Stimulated activated effector memory CD8-positive, alpha-beta T cell treated with anti-CD3 and anti-CD28 coated beads, Interleukin-12 subunit alpha, Interleukin-12 subunit beta, amount 100 ng/mL, for 72 hours (primary cell): Measurements from ENCODE around the gene CTPS2.
A peak's percentile ranks its signal among the peaks of the same experiment; 100 is the strongest.
"Not testable (repeated sequence)": the region's sequence is repeated elsewhere in the genome, so short reads cannot be mapped to it uniquely, and the experiment has no call there.

Experiments used
- ATAC-seq: fragments of 150-1000 bp; cut with Tn5 transposase; 2 replicates; pipeline ENCODE4 v1.10.0; 2021
- DNase-seq, 2 donors: peaks; one replicate each; pipeline ENCODE4 v3.0.0; 2021 to 2022; ENCODE audit warnings: low spot score in 2 of 2
- H3K27ac Mint-ChIP-seq: one replicate; pipeline ENCODE4 v1.8.0; 2022; ENCODE audit warnings: mild to moderate bottlenecking, mixed read lengths
- H3K36me3 Mint-ChIP-seq: one replicate; pipeline ENCODE4 v1.8.0; 2022; ENCODE audit warnings: mild to moderate bottlenecking, mixed read lengths
- H3K4me1 Mint-ChIP-seq: one replicate; pipeline ENCODE4 v1.8.0; 2022; ENCODE audit warnings: mixed read lengths
- H3K4me3 Mint-ChIP-seq: one replicate; pipeline ENCODE4 v1.8.0; 2022; ENCODE audit warnings: mild to moderate bottlenecking, mixed read lengths
- H3K9me3 Mint-ChIP-seq: one replicate; pipeline ENCODE4 v1.8.0; 2022; ENCODE audit warnings: mixed read lengths

Gene CTPS2, protein sequence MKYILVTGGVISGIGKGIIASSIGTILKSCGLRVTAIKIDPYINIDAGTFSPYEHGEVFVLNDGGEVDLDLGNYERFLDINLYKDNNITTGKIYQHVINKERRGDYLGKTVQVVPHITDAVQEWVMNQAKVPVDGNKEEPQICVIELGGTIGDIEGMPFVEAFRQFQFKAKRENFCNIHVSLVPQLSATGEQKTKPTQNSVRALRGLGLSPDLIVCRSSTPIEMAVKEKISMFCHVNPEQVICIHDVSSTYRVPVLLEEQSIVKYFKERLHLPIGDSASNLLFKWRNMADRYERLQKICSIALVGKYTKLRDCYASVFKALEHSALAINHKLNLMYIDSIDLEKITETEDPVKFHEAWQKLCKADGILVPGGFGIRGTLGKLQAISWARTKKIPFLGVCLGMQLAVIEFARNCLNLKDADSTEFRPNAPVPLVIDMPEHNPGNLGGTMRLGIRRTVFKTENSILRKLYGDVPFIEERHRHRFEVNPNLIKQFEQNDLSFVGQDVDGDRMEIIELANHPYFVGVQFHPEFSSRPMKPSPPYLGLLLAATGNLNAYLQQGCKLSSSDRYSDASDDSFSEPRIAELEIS

GRCh38 chrX:16712548-16713155, at the start of gene CTPS2:
CTPS2 (minus strand) TSS chrX:16712669; CDS start chrX:16702902, 9,767 bp downstream.
- ATAC-seq (peak; percentile 95), DNase-seq (peak; percentile 21 to 68)
- Mint-ChIP-seq H3K27ac (peak within 1 kb of the TSS; percentile 87), H3K9me3 (no peaks in the 10 kb centered on the region), H3K4me3 (peak within 1 kb of the TSS; percentile 78), H3K4me1 (no peaks in the 10 kb centered on the region), H3K36me3 (no peaks in the 10 kb centered on the region)

DNA sequence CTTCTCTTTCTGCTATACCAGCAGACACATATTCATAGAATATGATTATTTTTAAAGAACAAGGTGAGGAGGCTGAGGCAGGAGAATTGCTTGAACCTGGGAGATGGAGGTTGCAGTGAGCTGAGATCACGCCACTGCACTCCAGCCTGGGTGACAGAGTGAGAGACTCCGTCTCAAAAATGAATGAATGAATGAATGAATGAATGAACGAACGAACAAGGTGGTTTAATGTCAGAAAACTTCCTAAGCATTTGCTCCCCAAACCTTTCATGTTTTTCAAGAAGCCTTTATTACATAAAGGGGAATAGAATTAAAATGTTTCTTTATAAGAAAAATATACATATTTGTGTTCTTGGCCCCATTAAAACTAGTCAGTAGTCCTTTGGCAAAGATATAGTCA, 49.0 kb upstream of the CTPS2 start:
- H3K36me3 Mint-ChIP-seq = peaks cover 43% of the 10 kb centered on the region
- ATAC-seq, H3K27ac Mint-ChIP-seq, H3K4me1 Mint-ChIP-seq, H3K9me3 Mint-ChIP-seq, H3K4me3 Mint-ChIP-seq, DNase-seq: not testable (repeated sequence)

DNA sequence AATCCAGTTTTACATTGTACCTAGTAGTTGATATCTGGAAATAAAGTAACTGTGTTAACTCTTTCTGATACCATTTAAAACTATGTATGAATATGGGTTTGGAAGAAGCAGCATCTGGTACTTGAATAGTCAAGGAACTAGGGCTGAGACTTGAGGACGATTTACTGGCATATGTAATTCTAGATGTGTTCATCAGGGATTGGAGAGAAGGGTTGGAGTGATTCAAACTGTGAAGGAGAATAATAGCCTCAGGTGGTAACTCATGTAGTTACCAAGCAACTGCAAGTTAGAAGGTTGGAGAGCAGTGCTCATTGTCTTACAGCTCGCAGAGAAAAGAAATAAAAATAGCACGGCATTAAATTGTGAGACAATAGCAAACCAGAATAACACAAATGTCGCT, 44.3 kb upstream of the CTPS2 start:
- Mint-ChIP-seq H3K36me3 (peaks cover 88% of the 10 kb centered on the region), H3K9me3 (no peaks in the 10 kb centered on the region), H3K27ac (no peak overlapping the region), H3K4me3 (no peak overlapping the region), H3K4me1 (no peaks in the 10 kb centered on the region)
- no peak for ATAC-seq
- DNase-seq = no peak

- H3K27ac Mint-ChIP-seq = no peak overlapping the region
- H3K36me3 Mint-ChIP-seq = peaks cover 82% of the 10 kb centered on the region
- H3K4me1 Mint-ChIP-seq = no peaks in the 10 kb centered on the region
- H3K4me3 Mint-ChIP-seq = no peak overlapping the region
- ATAC-seq (no peak), DNase-seq (no peak)
- H3K9me3 Mint-ChIP-seq = no peaks in the 10 kb centered on the region
Measured at GRCh38 chrX:16754019-16754418, 41.5 kb upstream of the CTPS2 start.

- DNase-seq = no peak
- Mint-ChIP-seq H3K27ac (no peak overlapping the region), H3K4me3 (no peak overlapping the region), H3K4me1 (no peaks in the 10 kb centered on the region), H3K36me3 (peaks cover 85% of the 10 kb centered on the region), H3K9me3 (no peaks in the 10 kb centered on the region)
- ATAC-seq = no peak
Measured at GRCh38 chrX:16750136-16750535, 37.7 kb upstream of the CTPS2 start.

DNA sequence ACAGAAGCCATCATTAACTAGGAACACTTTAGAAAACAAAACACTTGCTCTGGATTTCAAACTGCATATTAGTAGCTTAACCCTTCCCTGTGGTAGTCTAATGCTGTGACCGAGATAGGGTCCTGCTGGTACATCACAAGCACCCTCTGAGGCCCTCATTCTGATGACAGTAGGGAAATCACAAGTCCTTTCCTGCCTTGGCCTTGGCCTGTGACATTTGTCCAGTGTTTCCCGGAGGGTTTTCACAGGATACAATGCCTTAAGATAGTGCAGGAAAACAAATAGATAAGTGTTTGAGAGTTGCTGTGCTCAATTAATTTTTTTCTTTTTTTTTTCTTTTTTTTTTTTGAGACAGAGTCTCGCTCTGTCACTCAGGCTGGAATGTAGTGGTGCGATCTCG, 36.0 kb upstream of the CTPS2 start:
- no peaks in the 10 kb centered on the region for H3K4me1 Mint-ChIP-seq
- no peaks in the 10 kb centered on the region for H3K9me3 Mint-ChIP-seq
- ATAC-seq (no peak), DNase-seq (no peak)
- H3K4me3 Mint-ChIP-seq = no peak overlapping the region
- peaks cover 85% of the 10 kb centered on the region for H3K36me3 Mint-ChIP-seq
- no peak overlapping the region for H3K27ac Mint-ChIP-seq

DNA sequence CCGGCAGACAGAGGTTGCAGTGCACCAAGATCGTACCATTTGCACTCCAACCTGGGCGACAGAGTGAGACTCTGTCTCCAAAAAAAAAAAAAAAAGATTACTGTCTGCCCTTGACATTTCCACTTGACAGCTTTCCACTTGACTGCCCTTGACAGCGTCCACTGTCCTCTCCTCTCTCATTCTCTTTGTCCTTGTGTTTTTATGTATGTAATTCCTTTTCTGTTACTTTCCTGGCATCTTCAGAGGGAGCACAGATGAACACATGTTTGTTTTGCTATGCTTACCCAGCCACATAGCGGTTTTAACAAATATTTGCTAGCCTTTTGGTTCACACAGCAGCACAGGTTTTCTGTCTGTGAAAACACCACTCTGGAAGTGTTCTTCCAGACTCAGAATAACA, 33.2 kb upstream of the CTPS2 start:
- ATAC-seq (no peak), DNase-seq (no peak)
- no peak overlapping the region for H3K4me3 Mint-ChIP-seq
- peaks cover 95% of the 10 kb centered on the region for H3K36me3 Mint-ChIP-seq
- no peaks in the 10 kb centered on the region for H3K4me1 Mint-ChIP-seq
- H3K27ac Mint-ChIP-seq = no peak overlapping the region
- no peaks in the 10 kb centered on the region for H3K9me3 Mint-ChIP-seq

DNA sequence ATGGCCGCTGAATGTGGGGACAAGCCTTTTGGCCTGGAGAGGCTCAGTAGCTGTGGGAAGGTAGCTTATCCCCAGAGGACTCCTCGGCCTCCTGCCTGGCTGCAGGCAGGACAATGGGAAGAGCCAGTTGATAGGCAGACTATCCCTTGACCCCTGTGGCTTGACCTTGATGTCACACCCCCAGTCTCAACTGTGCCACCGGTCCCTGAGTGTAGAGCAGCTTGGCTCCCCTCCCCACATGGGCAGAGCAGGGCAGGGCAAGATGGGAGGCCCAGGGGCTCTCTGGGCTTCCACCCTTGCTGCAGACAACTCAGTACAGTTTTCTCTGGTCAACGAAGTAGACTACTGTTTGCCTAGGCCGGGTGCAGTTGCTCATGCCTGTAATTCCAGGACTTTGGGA, 32.6 kb upstream of the CTPS2 start:
- Mint-ChIP-seq H3K9me3 (no peaks in the 10 kb centered on the region), H3K4me3 (no peak overlapping the region), H3K4me1 (no peaks in the 10 kb centered on the region), H3K27ac (no peak overlapping the region), H3K36me3 (peaks cover 96% of the 10 kb centered on the region)
- no peak for ATAC-seq
- no peak for DNase-seq

- Mint-ChIP-seq H3K36me3 (peaks cover 99% of the 10 kb centered on the region), H3K4me3 (no peak overlapping the region), H3K27ac (no peak overlapping the region), H3K9me3 (no peaks in the 10 kb centered on the region), H3K4me1 (no peaks in the 10 kb centered on the region)
- ATAC-seq (no peak), DNase-seq (no peak)
Measured at GRCh38 chrX:16743604-16744325, 31.3 kb upstream of the CTPS2 start.

GRCh38 chrX:16739574-16739973, 27.1 kb upstream of the CTPS2 start:
- Mint-ChIP-seq H3K36me3 (peaks cover 99% of the 10 kb centered on the region), H3K9me3 (no peaks in the 10 kb centered on the region), H3K4me3 (no peak overlapping the region), H3K4me1 (no peaks in the 10 kb centered on the region), H3K27ac (no peak overlapping the region)
- no peak for ATAC-seq
- DNase-seq = no peak

GRCh38 chrX:16737024-16737423, 24.6 kb upstream of the CTPS2 start:
- no peak for DNase-seq
- no peaks in the 10 kb centered on the region for H3K9me3 Mint-ChIP-seq
- ATAC-seq = no peak
- peaks cover 7% of the 10 kb centered on the region for H3K4me1 Mint-ChIP-seq
- no peak overlapping the region for H3K27ac Mint-ChIP-seq
- peaks cover 82% of the 10 kb centered on the region for H3K36me3 Mint-ChIP-seq
- no peak overlapping the region for H3K4me3 Mint-ChIP-seq

- peaks cover 7% of the 10 kb centered on the region for H3K4me1 Mint-ChIP-seq
- H3K4me3 Mint-ChIP-seq = no peak overlapping the region
- no peak for DNase-seq
- H3K36me3 Mint-ChIP-seq = peaks cover 43% of the 10 kb centered on the region
- no peak for ATAC-seq
- no peaks in the 10 kb centered on the region for H3K9me3 Mint-ChIP-seq
- H3K27ac Mint-ChIP-seq = no peak overlapping the region
Measured at GRCh38 chrX:16733013-16733412, 20.5 kb upstream of the CTPS2 start.

- no peak overlapping the region for H3K4me3 Mint-ChIP-seq
- H3K9me3 Mint-ChIP-seq = no peaks in the 10 kb centered on the region
- ATAC-seq (no peak), DNase-seq (no peak)
- peaks cover 17% of the 10 kb centered on the region for H3K36me3 Mint-ChIP-seq
- H3K4me1 Mint-ChIP-seq = peaks cover 10% of the 10 kb centered on the region
- H3K27ac Mint-ChIP-seq = no peak overlapping the region
Measured at GRCh38 chrX:16730450-16730849, 18.0 kb upstream of the CTPS2 start.

DNA sequence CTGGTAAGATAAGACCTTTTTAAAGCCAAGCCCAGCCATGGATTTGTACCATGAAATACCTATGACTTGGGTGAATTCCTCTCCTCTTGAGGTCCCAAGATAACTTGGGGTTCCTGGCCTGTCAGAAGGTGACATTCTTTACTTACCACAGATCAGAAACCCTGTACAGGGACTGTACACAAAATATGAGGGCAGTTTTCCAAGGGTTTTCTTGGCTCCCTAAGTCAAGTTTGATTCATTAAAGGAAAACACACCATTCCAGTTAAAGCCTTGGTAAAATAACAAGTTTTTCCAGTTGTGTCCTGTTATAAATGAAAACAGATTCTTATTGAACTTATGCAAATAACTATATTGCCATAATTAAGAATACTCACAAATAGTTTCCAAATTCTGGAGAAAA, 15.2 kb upstream of the CTPS2 start:
- peaks cover 8% of the 10 kb centered on the region for H3K36me3 Mint-ChIP-seq
- DNase-seq (no peak), ATAC-seq (no peak)
- H3K9me3 Mint-ChIP-seq = no peaks in the 10 kb centered on the region
- no peak overlapping the region for H3K27ac Mint-ChIP-seq
- H3K4me1 Mint-ChIP-seq = peaks cover 18% of the 10 kb centered on the region
- no peak overlapping the region for H3K4me3 Mint-ChIP-seq

DNA sequence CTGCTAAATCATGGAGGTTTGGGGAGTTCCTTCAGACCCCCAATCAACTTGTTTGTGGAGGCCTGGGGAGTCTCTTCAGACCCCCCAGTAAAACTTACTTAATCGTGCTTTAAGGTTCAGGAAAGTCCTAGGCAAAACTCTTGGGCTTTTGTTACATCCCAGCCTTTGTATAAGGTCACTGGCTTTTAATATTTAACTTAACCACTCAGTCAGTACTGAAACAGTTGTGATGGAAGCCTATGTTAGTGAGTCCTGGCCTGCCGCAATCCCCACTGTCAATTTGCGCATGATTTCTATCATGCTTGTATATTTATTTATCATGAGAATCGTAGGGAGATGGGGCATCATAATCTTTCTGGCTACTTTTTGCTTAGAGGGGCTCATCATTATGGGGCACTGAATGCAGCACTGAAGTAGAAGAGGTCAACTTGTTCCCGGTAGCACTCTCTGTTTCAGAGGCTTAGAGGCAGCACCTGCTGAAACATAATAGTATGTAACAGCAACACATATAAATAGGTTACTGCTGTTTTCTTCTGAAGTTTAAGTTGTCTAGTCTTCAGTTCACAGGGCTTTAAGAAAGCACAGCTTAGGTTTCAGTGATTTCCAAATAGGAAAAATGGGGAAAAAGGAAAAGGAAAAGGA, 14.0 kb upstream of the CTPS2 start:
- H3K36me3 Mint-ChIP-seq, H3K9me3 Mint-ChIP-seq, DNase-seq, H3K27ac Mint-ChIP-seq, H3K4me3 Mint-ChIP-seq, ATAC-seq: not testable (repeated sequence)
- peaks cover 17% of the 10 kb centered on the region for H3K4me1 Mint-ChIP-seq
